ENCODE data around the gene NMT1. TPM values are rescaled to one million over a fixed set of nuclear protein-coding genes. Genes with fewer than 3 reads are reported as not detected.

The NMT1 gene
- total and polyA plus RNA-seq, 2 of the 13 experiments (the other 11 are each of a cell fraction or from before 2014, with no cell fraction given), result 75.7 to 142 TPM

- TF ChIP-seq TOPORS (CRISPR knock-in tag; IDR thresholded peaks at IDR 0.05) (no peak), RNF2 (conservative IDR thresholded peaks at IDR 0.05; ENCODE audit: low read depth) (no peak), NFKBIZ (CRISPR knock-in tag; IDR thresholded peaks at IDR 0.05) (no peak), HIVEP1 (CRISPR knock-in tag; IDR thresholded peaks at IDR 0.05) (no peak), MAFG (CRISPR knock-in tag; IDR thresholded peaks at IDR 0.05) (no peak), IRF9 (CRISPR knock-in tag; IDR thresholded peaks at IDR 0.05; ENCODE audit: borderline replicate concordance) (0 out of 2 replicates have a peak, but pooled peaks have one; percentile 14), CBX2 (IDR thresholded peaks at IDR 0.05; ENCODE audit: low read depth, low read length) (no peak), CBX2 (CRISPR knock-in tag; IDR thresholded peaks at IDR 0.05; ENCODE audit: low read depth) (no peak), ZMAT3 (CRISPR knock-in tag; conservative IDR thresholded peaks at IDR 0.05) (no peak)
Measured at GRCh38 chr17:45112559-45113423, 51.7 kb downstream of the NMT1 start (continued).

GRCh38 chr17:45113424-45113754, 52.3 kb downstream of the NMT1 start:
- H3K27me3 ChIP-seq (ENCODE audit: control insufficient read depth in 1 of 2, insufficient read depth in 2 of 2, low read length in 2 of 2), result no peaks in the 10 kb centered on the region
- ChIA-PET CTCF (ENCODE audit: low intra/inter-chr PET ratio, low total read pairs) (interaction anchor here (1.4 kb wide), 1 partner anchor 22 kb away, joined by 3 read pairs; the partner anchor contains the start of gene ACBD4), POLR2A (interaction anchor here (1.5 kb wide), 1 partner anchor 11 kb away, joined by 3 read pairs; no protein-coding TSS in a partner anchor)
- no peak overlapping the region for H3K4me2 ChIP-seq (ENCODE audit: low read depth, low read length)
- no TSS peak for BruUV-seq (replicated peaks)
- no peak overlapping the region for H3K4me3 ChIP-seq (replicated peaks in 1 of 3; ENCODE audit: insufficient read depth in 1 of 3, low read depth in 2 of 3, low read length in 3 of 3)
- WGBS (ENCODE audit: low lambda C conversion rate), result 9% methylated on average over 9 of the region's 9 CpGs
- no peaks in the 10 kb centered on the region for H3K9me3 ChIP-seq (ENCODE audit: low read length)
- intact Hi-C loops (cut with micrococcal nuclease; ENCODE audit: unreplicated experiment), result no loop called here
- H3K9ac ChIP-seq (ENCODE audit: insufficient read depth, low read depth, low read length), result no peak overlapping the region
- DNase-seq (ENCODE audit: low spot score) (peak; percentile 44), FAIRE-seq (peak; percentile 12), ATAC-seq (peak; percentile 51)
- H4K20me1 ChIP-seq (ENCODE audit: insufficient read depth, low read length), result no peaks in the 10 kb centered on the region
- no peaks in the 10 kb centered on the region for H3K79me2 ChIP-seq (ENCODE audit: insufficient read depth, low read length)
- peaks cover 56% of the 10 kb centered on the region for H3K4me1 ChIP-seq (ENCODE audit: insufficient read depth, low read length)
- H3K27ac ChIP-seq (ENCODE audit: extremely low read length, insufficient read depth, low read length), result no peak overlapping the region
- in situ Hi-C loops (cut with HindIII; ENCODE audit: extremely low pct_ligation_motif_present, low pct_unique_long_range_greater_than_20kb), result no loop called here
- peaks cover under 1 to 2% of the 10 kb centered on the region in 2 experiments; a peak in 2 of 5 replicates for H3K36me3 ChIP-seq (replicated peaks in 1 of 2; ENCODE audit: control insufficient read depth in 1 of 2, insufficient read depth in 2 of 2, low read length in 2 of 2)
- H2AFZ ChIP-seq (ENCODE audit: low read length), result no peak overlapping the region
- no peak for TF ChIP-seq ATM (IDR thresholded peaks at IDR 0.05; ENCODE audit: borderline replicate concordance)
- TF ChIP-seq ZBTB1 (CRISPR knock-in tag; IDR thresholded peaks at IDR 0.05; ENCODE audit: borderline replicate concordance), result no peak
- TF ChIP-seq MTF1 (CRISPR knock-in tag; IDR thresholded peaks at IDR 0.05), result no peak
- TF ChIP-seq TEAD3 (CRISPR knock-in tag; optimal IDR thresholded peaks at IDR 0.05; ENCODE audit: borderline replicate concordance), result peak; percentile 50
- peak; percentile 55; the same call in 1 of the 2 replicates for TF ChIP-seq HDAC2 (CRISPR knock-in tag; IDR thresholded peaks at IDR 0.05)
- TF ChIP-seq PREB (CRISPR knock-in tag; IDR thresholded peaks at IDR 0.05), result no peak
- TF ChIP-seq SKI (IDR thresholded peaks at IDR 0.05; ENCODE audit: partially characterized antibody), result peak; percentile 81
- peak; percentile 48 for TF ChIP-seq BCL6 (CRISPR knock-in tag; IDR thresholded peaks at IDR 0.05)
- TF ChIP-seq ZNF274 (CRISPR knock-in tag; IDR thresholded peaks at IDR 0.05), result 0 out of 2 replicates have a peak, but pooled peaks have one; percentile 41
- TF ChIP-seq NFE2L1 (CRISPR knock-in tag; IDR thresholded peaks at IDR 0.05; ENCODE audit: borderline replicate concordance), result no peak
- TF ChIP-seq NR2F2 (IDR thresholded peaks at IDR 0.05; ENCODE audit: borderline replicate concordance, low read depth), result peak; percentile 59

Data from HepG2 (cell line).